Liver (tissue), 9 donors: ENCODE results near the gene ARL4A. TPM values are rescaled to one million over a fixed set of nuclear protein-coding genes. Genes with fewer than 3 reads are reported as not detected.

ENCODE experiments used
- DNase-seq: peaks from one replicate; pipeline ENCODE4 v3.0.0-alpha.2; 2017; ENCODE audit warnings: low spot score
- H3K27ac ChIP-seq, 2 donors: one replicate each; pipeline ENCODE4 v1.7.0; 2013; ENCODE audit warnings: inconsistent platforms in 2 of 2, low read length in 2 of 2, control low read depth in 1 of 2, low read depth in 1 of 2, mild to moderate bottlenecking in 1 of 2
- H3K27me3 ChIP-seq, 4 donors: one replicate each; pipeline versions ENCODE4 v1.6.1 to v1.7.0; 2013; ENCODE audit warnings: low read length in 3 of 4, inconsistent platforms in 1 of 4, mild to moderate bottlenecking in 1 of 4, moderate library complexity in 1 of 4; ENCODE audit not compliant: control insufficient read depth in 4 of 4, insufficient read depth in 4 of 4
- H3K36me3 ChIP-seq, 4 donors: one replicate each; pipeline versions ENCODE4 v1.6.1 to v1.7.0; 2013; ENCODE audit warnings: low read length in 3 of 4, mild to moderate bottlenecking in 3 of 4, low read depth in 1 of 4, moderate library complexity in 1 of 4; ENCODE audit not compliant: control insufficient read depth in 4 of 4, insufficient read depth in 3 of 4
- H3K4me1 ChIP-seq, 4 donors: one replicate each; pipeline versions ENCODE4 v1.6.1 to v1.7.0; 2013; ENCODE audit warnings: low read length in 3 of 4, mild to moderate bottlenecking in 3 of 4, moderate library complexity in 1 of 4; ENCODE audit not compliant: control insufficient read depth in 4 of 4, insufficient read depth in 4 of 4
- H3K4me3 ChIP-seq, 3 donors: one replicate each; pipeline versions ENCODE4 v1.6.1 to v1.7.0; 2013; ENCODE audit warnings: low read length in 3 of 3, control low read depth in 1 of 3, low read depth in 1 of 3, mild to moderate bottlenecking in 1 of 3
- H3K9ac ChIP-seq, 2 donors: one replicate each; pipeline ENCODE4 v1.7.0; 2013; ENCODE audit warnings: low read length in 2 of 2, mild to moderate bottlenecking in 2 of 2, moderate library complexity in 2 of 2, control low read depth in 1 of 2, low read depth in 1 of 2
- H3K9me3 ChIP-seq, 4 donors: one replicate each; pipeline versions ENCODE4 v1.6.1 to v1.7.0; 2013; ENCODE audit warnings: low read length in 3 of 4; ENCODE audit not compliant: control insufficient read depth in 4 of 4
- EGR1 ChIP-seq, 2 donors: IDR thresholded peaks; 2 replicates each; pipeline ENCODE4 v1.6.1; 2016 to 2018; ENCODE audit warnings: antibody characterized with exemption in 2 of 2, low read depth in 2 of 2
- FOXA1 ChIP-seq: IDR thresholded peaks from 2 replicates; pipeline ENCODE4 v1.6.1; 2016; ENCODE audit warnings: antibody characterized with exemption
- FOXA2 ChIP-seq: IDR thresholded peaks from 2 replicates; pipeline ENCODE4 v1.6.1; 2016; ENCODE audit warnings: antibody characterized with exemption
- GABPA ChIP-seq, 2 donors: IDR thresholded peaks in 1 of 2; conservative IDR thresholded peaks in 1 of 2; 2 replicates each; pipeline ENCODE4 v1.6.1; 2016; ENCODE audit warnings: antibody characterized with exemption in 2 of 2, mild to moderate bottlenecking in 1 of 2, moderate library complexity in 1 of 2
- HNF4A ChIP-seq, 2 donors: conservative IDR thresholded peaks; 2 replicates each; pipeline ENCODE4 v1.6.1; 2016; ENCODE audit warnings: antibody characterized with exemption in 2 of 2, mild to moderate bottlenecking in 2 of 2
- HNF4G ChIP-seq: IDR thresholded peaks from 2 replicates; pipeline ENCODE4 v1.6.1; 2016; ENCODE audit warnings: antibody characterized with exemption
- JUND ChIP-seq, 2 donors: IDR thresholded peaks; 2 replicates each; pipeline ENCODE4 v1.6.1; 2016; ENCODE audit warnings: antibody characterized with exemption in 2 of 2
- NR2F2 ChIP-seq: IDR thresholded peaks from 2 replicates; pipeline ENCODE4 v1.6.1; 2016; ENCODE audit warnings: antibody characterized with exemption
- RAD21 ChIP-seq, 2 donors: IDR thresholded peaks; 2 replicates each; pipeline ENCODE4 v1.6.1; 2016; ENCODE audit warnings: antibody characterized with exemption in 2 of 2, mild to moderate bottlenecking in 2 of 2
- RXRA ChIP-seq, 2 donors: IDR thresholded peaks; 2 replicates each; pipeline ENCODE4 v1.6.1; 2017 to 2018; ENCODE audit warnings: antibody characterized with exemption in 2 of 2, mild to moderate bottlenecking in 1 of 2
- SP1 ChIP-seq: IDR thresholded peaks from 2 replicates; pipeline ENCODE4 v1.6.1; 2018; ENCODE audit warnings: antibody characterized with exemption, mild to moderate bottlenecking
- YY1 ChIP-seq: IDR thresholded peaks from 2 replicates; pipeline ENCODE4 v1.6.1; 2016; ENCODE audit warnings: antibody characterized with exemption, mild to moderate bottlenecking
- WGBS: extraction: QIAGEN DNeasy Blood & Tissue Kit; methylation state at CpG from one replicate; pipeline ENCODE4 v1.1.7; 2013; 5-methylcytosine and 5-hydroxymethylcytosine counted together
- polyA plus RNA-seq, 2 donors: library from polyadenylated mRNA; stranded (reverse) in 1 of 2; unstranded in 1 of 2; fragments of 200-250 nt in 1 of 2; fragments of >200 nt in 1 of 2; fragmentation: Nextera tagmentation in 1 of 2; extraction: Ambion mirVana in 1 of 2; gene quantifications; one replicate each; pipeline versions ENCODE4 v1.2.1 to v1.2.3, GENCODE V29; 2013 to 2015
- total RNA-seq, 2 donors: library from RNA; depleted of rRNA; stranded (reverse); fragments of >200 nt; gene quantifications; one replicate each; pipeline ENCODE4 v1.2.3, GENCODE V29; 2014
- TF ChIP-seq, protein P1 (sequence below): IDR thresholded peaks from 2 replicates; pipeline ENCODE4 v1.6.1; 2016; ENCODE audit warnings: antibody characterized with exemption, mild to moderate bottlenecking
- TF ChIP-seq, protein P2 (sequence below): IDR thresholded peaks from 2 replicates; pipeline ENCODE4 v1.6.1; 2016; ENCODE audit warnings: antibody characterized with exemption
- TF ChIP-seq, protein P3 (sequence below): fragments of 150-350 bp; IDR thresholded peaks from 2 replicates; pipeline ENCODE4 v1.5.1; 2017; ENCODE audit warnings: improper control_type of control experiment, low read depth, low read length; ENCODE audit not compliant: missing input control
- TF ChIP-seq, protein P4 (sequence below): IDR thresholded peaks from 2 replicates; pipeline ENCODE4 v1.6.1; 2016; ENCODE audit warnings: antibody characterized with exemption
- TF ChIP-seq, protein P5 (sequence below): IDR thresholded peaks from 2 replicates; pipeline ENCODE4 v1.6.1; 2016; ENCODE audit warnings: antibody characterized with exemption
- donor health status: healthy.
- donor health status: healthy.
- donor health status: healthy.
- donor health status: healthy.
- donor health status: healthy.

ARL4A gene
- total and polyA plus RNA-seq, 4 donors: 7.5 to 77.3 (median 16.0) TPM

DNA sequence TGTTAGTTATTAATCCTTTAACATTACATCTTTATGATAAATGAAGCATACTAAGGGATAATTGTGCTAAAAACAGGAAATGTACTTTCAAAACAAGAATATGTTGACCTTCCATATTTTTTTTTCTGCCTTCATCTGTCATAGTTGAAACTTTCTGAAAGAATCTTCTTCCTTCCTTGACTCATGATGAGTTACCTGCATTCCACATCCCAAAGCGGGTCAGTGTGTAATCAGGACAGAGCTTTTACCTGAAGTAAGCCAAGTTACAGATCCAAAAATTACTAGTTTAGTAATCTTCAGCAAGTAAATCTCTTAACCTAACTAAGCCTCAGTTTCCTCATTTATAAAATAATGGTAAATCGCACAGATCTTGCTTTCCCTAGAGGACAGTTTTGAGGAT is 13.4 kb upstream of the ARL4A start:
- Histone ChIP-seq H3K4me1 (peaks cover 0 to 8% (median 0%) of the 10 kb centered on the region in 4 donors), H3K4me3 (no peak overlapping the region), H3K27ac (no peak overlapping the region), H3K27me3 (no peaks in the 10 kb centered on the region), H3K9ac (no peak overlapping the region), H3K9me3 (no peaks in the 10 kb centered on the region), H3K36me3 (no peaks in the 10 kb centered on the region)
- 96% methylated on average over 2 of the region's 2 CpGs for WGBS
- DNase-seq: no peak
- no peak for TF ChIP-seq FOXA2
- TF ChIP-seq, protein P1, sequence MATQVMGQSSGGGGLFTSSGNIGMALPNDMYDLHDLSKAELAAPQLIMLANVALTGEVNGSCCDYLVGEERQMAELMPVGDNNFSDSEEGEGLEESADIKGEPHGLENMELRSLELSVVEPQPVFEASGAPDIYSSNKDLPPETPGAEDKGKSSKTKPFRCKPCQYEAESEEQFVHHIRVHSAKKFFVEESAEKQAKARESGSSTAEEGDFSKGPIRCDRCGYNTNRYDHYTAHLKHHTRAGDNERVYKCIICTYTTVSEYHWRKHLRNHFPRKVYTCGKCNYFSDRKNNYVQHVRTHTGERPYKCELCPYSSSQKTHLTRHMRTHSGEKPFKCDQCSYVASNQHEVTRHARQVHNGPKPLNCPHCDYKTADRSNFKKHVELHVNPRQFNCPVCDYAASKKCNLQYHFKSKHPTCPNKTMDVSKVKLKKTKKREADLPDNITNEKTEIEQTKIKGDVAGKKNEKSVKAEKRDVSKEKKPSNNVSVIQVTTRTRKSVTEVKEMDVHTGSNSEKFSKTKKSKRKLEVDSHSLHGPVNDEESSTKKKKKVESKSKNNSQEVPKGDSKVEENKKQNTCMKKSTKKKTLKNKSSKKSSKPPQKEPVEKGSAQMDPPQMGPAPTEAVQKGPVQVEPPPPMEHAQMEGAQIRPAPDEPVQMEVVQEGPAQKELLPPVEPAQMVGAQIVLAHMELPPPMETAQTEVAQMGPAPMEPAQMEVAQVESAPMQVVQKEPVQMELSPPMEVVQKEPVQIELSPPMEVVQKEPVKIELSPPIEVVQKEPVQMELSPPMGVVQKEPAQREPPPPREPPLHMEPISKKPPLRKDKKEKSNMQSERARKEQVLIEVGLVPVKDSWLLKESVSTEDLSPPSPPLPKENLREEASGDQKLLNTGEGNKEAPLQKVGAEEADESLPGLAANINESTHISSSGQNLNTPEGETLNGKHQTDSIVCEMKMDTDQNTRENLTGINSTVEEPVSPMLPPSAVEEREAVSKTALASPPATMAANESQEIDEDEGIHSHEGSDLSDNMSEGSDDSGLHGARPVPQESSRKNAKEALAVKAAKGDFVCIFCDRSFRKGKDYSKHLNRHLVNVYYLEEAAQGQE: no peak
- TF ChIP-seq RXRA (IDR thresholded peaks at IDR 0.05): no peak
- TF ChIP-seq FOXA1: no peak
- TF ChIP-seq, protein P2, sequence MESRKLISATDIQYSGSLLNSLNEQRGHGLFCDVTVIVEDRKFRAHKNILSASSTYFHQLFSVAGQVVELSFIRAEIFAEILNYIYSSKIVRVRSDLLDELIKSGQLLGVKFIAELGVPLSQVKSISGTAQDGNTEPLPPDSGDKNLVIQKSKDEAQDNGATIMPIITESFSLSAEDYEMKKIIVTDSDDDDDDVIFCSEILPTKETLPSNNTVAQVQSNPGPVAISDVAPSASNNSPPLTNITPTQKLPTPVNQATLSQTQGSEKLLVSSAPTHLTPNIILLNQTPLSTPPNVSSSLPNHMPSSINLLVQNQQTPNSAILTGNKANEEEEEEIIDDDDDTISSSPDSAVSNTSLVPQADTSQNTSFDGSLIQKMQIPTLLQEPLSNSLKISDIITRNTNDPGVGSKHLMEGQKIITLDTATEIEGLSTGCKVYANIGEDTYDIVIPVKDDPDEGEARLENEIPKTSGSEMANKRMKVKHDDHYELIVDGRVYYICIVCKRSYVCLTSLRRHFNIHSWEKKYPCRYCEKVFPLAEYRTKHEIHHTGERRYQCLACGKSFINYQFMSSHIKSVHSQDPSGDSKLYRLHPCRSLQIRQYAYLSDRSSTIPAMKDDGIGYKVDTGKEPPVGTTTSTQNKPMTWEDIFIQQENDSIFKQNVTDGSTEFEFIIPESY: no peak
- no peak for TF ChIP-seq JUND (IDR thresholded peaks at IDR 0.05)
- TF ChIP-seq, protein P3, sequence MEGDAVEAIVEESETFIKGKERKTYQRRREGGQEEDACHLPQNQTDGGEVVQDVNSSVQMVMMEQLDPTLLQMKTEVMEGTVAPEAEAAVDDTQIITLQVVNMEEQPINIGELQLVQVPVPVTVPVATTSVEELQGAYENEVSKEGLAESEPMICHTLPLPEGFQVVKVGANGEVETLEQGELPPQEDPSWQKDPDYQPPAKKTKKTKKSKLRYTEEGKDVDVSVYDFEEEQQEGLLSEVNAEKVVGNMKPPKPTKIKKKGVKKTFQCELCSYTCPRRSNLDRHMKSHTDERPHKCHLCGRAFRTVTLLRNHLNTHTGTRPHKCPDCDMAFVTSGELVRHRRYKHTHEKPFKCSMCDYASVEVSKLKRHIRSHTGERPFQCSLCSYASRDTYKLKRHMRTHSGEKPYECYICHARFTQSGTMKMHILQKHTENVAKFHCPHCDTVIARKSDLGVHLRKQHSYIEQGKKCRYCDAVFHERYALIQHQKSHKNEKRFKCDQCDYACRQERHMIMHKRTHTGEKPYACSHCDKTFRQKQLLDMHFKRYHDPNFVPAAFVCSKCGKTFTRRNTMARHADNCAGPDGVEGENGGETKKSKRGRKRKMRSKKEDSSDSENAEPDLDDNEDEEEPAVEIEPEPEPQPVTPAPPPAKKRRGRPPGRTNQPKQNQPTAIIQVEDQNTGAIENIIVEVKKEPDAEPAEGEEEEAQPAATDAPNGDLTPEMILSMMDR: no peak
- no peak for TF ChIP-seq HNF4G
- TF ChIP-seq YY1: no peak
- no peak for TF ChIP-seq RAD21 (IDR thresholded peaks at IDR 0.05)

DNA sequence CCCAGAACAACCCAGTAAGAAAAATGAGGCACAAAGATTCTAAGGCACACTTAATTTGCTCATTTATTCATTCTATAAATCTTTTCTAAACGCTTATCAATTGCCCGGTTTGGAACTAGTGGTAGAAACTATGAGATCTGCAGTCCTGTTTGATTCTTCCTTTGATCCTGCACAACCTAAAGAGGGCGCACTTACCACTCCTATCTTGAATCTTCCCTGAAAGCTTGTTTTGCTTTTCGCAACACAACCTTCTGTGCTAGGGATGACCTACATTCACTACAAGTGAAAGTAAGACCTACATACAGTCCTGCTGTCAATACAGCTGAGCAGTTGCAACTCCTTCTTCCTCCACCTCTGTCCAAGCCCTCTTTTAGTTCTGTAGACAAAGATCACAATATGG is 12.6 kb upstream of the ARL4A start:
- peaks cover 0 to 8% (median 0%) of the 10 kb centered on the region in 4 donors for H3K4me1 ChIP-seq
- H3K36me3 ChIP-seq: no peaks in the 10 kb centered on the region
- H3K27ac ChIP-seq: no peak overlapping the region
- no peaks in the 10 kb centered on the region for H3K27me3 ChIP-seq
- no peak overlapping the region for H3K9ac ChIP-seq
- H3K4me3 ChIP-seq: no peak overlapping the region
- WGBS: 37% methylated on average over 4 of the region's 4 CpGs
- H3K9me3 ChIP-seq: no peaks in the 10 kb centered on the region
- peak; percentile 33 to 34 for TF ChIP-seq RXRA (IDR thresholded peaks at IDR 0.05)
- TF ChIP-seq JUND (IDR thresholded peaks at IDR 0.05): peak in 1 of 2 donors; percentile 40
- TF ChIP-seq, protein P3: peak; percentile 63
- TF ChIP-seq SP1: peak; percentile 30
- TF ChIP-seq FOXA2: peak; percentile 23
- TF ChIP-seq FOXA1: no peak
- TF ChIP-seq EGR1 (IDR thresholded peaks at IDR 0.05; ENCODE audit: low read depth in 2 of 2): no peak
- TF ChIP-seq, protein P4, sequence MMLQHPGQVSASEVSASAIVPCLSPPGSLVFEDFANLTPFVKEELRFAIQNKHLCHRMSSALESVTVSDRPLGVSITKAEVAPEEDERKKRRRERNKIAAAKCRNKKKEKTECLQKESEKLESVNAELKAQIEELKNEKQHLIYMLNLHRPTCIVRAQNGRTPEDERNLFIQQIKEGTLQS: no peak
- TF ChIP-seq, protein P2: no peak
- TF ChIP-seq HNF4G: no peak
- peak; percentile 30 to 46 for TF ChIP-seq HNF4A (conservative IDR thresholded peaks at IDR 0.05)
- TF ChIP-seq, protein P5, sequence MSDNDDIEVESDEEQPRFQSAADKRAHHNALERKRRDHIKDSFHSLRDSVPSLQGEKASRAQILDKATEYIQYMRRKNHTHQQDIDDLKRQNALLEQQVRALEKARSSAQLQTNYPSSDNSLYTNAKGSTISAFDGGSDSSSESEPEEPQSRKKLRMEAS: no peak
- TF ChIP-seq GABPA (IDR thresholded peaks at IDR 0.05 in 1 of 2, conservative IDR thresholded peaks at IDR 0.05 in 1 of 2): no peak
- peak; percentile 90 for TF ChIP-seq RAD21 (IDR thresholded peaks at IDR 0.05)
- TF ChIP-seq NR2F2: no peak
- no peak for DNase-seq
